Panc1 (cell line): Measurements from ENCODE around the gene ORC2. TPM values are rescaled to one million over a fixed set of nuclear protein-coding genes. Genes with fewer than 3 reads are reported as not detected.

Experiments
- ATAC-seq: fragments of 200-7000 bp; cut with Tn5 transposase; 2 replicates; pipeline ENCODE4 v1.9.1; 2020; ENCODE audit warnings: mild to moderate bottlenecking, moderate library complexity
- BruUV-seq: library from RNA; stranded (reverse); fragments of 400-500 nt; replicated peaks from 2 replicates; lab custom pipeline; 2021; lab: Mats Ljungman, UMichigan
- CTCF ChIA-PET: fragments of 300-600 bp; sonication (Branson Sonifier 250); formaldehyde crosslinking; loops from one replicate; lab custom pipeline; 2022; ENCODE audit warnings: antibody characterized with exemption; lab: Charles Lee
- POLR2A ChIA-PET: fragments of 300-600 bp; sonication (Branson Sonifier 250); formaldehyde crosslinking; loops from one replicate; lab custom pipeline; 2022; ENCODE audit warnings: antibody characterized with exemption; lab: Charles Lee
- DNase-seq: peaks from one replicate; pipeline ENCODE4 v3.0.0-alpha.2; 2010; ENCODE audit warnings: low read depth, low spot score
- H3K27ac ChIP-seq: 2 replicates; pipeline ENCODE4 v1.5.1; 2011; ENCODE audit warnings: mild to moderate bottlenecking, low read length, inconsistent platforms
- H3K27me3 ChIP-seq: fragments of 200-500 bp; sonication (Bioruptor generic); 2 replicates; pipeline ENCODE4 v1.6.0; 2014; ENCODE audit warnings: low read length, inconsistent platforms; ENCODE audit not compliant: control insufficient read depth, insufficient read depth
- H3K36me3 ChIP-seq: fragments of 200-500 bp; sonication (Bioruptor generic); 2 replicates; pipeline ENCODE4 v1.5.1; 2014; ENCODE audit warnings: inconsistent platforms, mild to moderate bottlenecking, low read length, moderate library complexity; ENCODE audit not compliant: control insufficient read depth, insufficient read depth
- H3K4me1 ChIP-seq: 2 replicates; pipeline ENCODE4 v1.5.1; 2011; ENCODE audit warnings: inconsistent platforms, mild to moderate bottlenecking, low read length, moderate library complexity; ENCODE audit not compliant: control insufficient read depth, insufficient read depth
- H3K4me3 ChIP-seq, 2 experiments: 2 replicates each; pipeline ENCODE4 v1.5.1; 2011 to 2012; ENCODE audit warnings: low read depth in 2 of 2, low read length in 2 of 2, mild to moderate bottlenecking in 2 of 2, inconsistent platforms in 1 of 2, moderate library complexity in 1 of 2
- H3K9me3 ChIP-seq: fragments of 200-500 bp; sonication (Bioruptor generic); 2 replicates; pipeline ENCODE4 v1.5.1; 2014; ENCODE audit warnings: low read depth, mild to moderate bottlenecking, inconsistent platforms, low read length, moderate library complexity; ENCODE audit not compliant: control insufficient read depth, insufficient read depth
- CTCF ChIP-seq: fragments of 450-650 bp; IDR thresholded peaks from 2 replicates; pipeline ENCODE4 v1.5.1; 2017; ENCODE audit warnings: mild to moderate bottlenecking
- POLR2AphosphoS5 ChIP-seq: IDR thresholded peaks from 2 replicates; pipeline ENCODE4 v1.6.1; 2012; ENCODE audit warnings: mild to moderate bottlenecking, low read depth, low read length, moderate library complexity
- SIN3A ChIP-seq: IDR thresholded peaks from 2 replicates; pipeline ENCODE4 v1.6.1; 2012; ENCODE audit warnings: low read depth, mild to moderate bottlenecking, low read length, moderate library complexity, borderline replicate concordance; ENCODE audit not compliant: insufficient read depth
- TCF7L2 ChIP-seq: IDR thresholded peaks from 2 replicates; pipeline ENCODE4 v1.6.1; 2011; ENCODE audit warnings: mild to moderate bottlenecking, low read depth, low read length, inconsistent platforms
- in situ Hi-C: cut with HindIII; loops from 2 replicates; pipeline ENCODE4 v1.10.0; 2016; ENCODE audit warnings: low sequenced_read_pairs, low pct_unique_long_range_greater_than_20kb
- intact Hi-C: fragments of 100-400 bp; cut with micrococcal nuclease; formaldehyde crosslinking; loops from one replicate; pipeline ENCODE4 v1.10.0; 2022; ENCODE audit not compliant: unreplicated experiment
- total RNA-seq: library from RNA; stranded (reverse); gene quantifications from one replicate; pipeline ENCODE4 v1.2.1, GENCODE V29; 2021; ENCODE audit not compliant: unreplicated experiment
- TF ChIP-seq, protein P1 (sequence below), 2 experiments: IDR thresholded peaks; 2 replicates each; pipeline ENCODE4 v1.6.1; 2011 to 2012; ENCODE audit warnings: low read depth in 2 of 2, control low read depth in 1 of 2, low read length in 1 of 2, mild to moderate bottlenecking in 1 of 2, moderate library complexity in 1 of 2; ENCODE audit not compliant: insufficient read depth in 1 of 2

Gene ORC2
- total RNA-seq, 1 experiment from 2014 or later = 41.8 TPM

- ChIA-PET POLR2A (interaction anchor here (0.5 kb wide), 1 partner anchor 67 kb away, joined by 3 read pairs; no protein-coding TSS in a partner anchor), CTCF (no interaction called here)
- intact Hi-C loops (no loop called here), in situ Hi-C loops (no loop called here)
- Histone ChIP-seq H3K36me3 (no peaks in the 10 kb centered on the region; the same call in 1 of the 2 replicates), H3K9me3 (no peaks in the 10 kb centered on the region), H3K4me1 (no peaks in the 10 kb centered on the region), H3K4me3 (no peak overlapping the region), H3K27me3 (no peaks in the 10 kb centered on the region), H3K27ac (no peak overlapping the region)
- TF ChIP-seq CTCF (no peak), POLR2AphosphoS5 (no peak), TCF7L2 (no peak), SIN3A (no peak)
- TF ChIP-seq, protein P1, sequence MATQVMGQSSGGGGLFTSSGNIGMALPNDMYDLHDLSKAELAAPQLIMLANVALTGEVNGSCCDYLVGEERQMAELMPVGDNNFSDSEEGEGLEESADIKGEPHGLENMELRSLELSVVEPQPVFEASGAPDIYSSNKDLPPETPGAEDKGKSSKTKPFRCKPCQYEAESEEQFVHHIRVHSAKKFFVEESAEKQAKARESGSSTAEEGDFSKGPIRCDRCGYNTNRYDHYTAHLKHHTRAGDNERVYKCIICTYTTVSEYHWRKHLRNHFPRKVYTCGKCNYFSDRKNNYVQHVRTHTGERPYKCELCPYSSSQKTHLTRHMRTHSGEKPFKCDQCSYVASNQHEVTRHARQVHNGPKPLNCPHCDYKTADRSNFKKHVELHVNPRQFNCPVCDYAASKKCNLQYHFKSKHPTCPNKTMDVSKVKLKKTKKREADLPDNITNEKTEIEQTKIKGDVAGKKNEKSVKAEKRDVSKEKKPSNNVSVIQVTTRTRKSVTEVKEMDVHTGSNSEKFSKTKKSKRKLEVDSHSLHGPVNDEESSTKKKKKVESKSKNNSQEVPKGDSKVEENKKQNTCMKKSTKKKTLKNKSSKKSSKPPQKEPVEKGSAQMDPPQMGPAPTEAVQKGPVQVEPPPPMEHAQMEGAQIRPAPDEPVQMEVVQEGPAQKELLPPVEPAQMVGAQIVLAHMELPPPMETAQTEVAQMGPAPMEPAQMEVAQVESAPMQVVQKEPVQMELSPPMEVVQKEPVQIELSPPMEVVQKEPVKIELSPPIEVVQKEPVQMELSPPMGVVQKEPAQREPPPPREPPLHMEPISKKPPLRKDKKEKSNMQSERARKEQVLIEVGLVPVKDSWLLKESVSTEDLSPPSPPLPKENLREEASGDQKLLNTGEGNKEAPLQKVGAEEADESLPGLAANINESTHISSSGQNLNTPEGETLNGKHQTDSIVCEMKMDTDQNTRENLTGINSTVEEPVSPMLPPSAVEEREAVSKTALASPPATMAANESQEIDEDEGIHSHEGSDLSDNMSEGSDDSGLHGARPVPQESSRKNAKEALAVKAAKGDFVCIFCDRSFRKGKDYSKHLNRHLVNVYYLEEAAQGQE (IDR thresholded peaks at IDR 0.05; ENCODE audit: insufficient read depth in 1 of 2, low read depth in 2 of 2, low read length in 1 of 2) = no peak
- ATAC-seq (no peak), DNase-seq (no peak)
- BruUV-seq = no TSS peak
Measured at GRCh38 chr2:200878289-200878880, 85.1 kb downstream of the ORC2 start.

DNA sequence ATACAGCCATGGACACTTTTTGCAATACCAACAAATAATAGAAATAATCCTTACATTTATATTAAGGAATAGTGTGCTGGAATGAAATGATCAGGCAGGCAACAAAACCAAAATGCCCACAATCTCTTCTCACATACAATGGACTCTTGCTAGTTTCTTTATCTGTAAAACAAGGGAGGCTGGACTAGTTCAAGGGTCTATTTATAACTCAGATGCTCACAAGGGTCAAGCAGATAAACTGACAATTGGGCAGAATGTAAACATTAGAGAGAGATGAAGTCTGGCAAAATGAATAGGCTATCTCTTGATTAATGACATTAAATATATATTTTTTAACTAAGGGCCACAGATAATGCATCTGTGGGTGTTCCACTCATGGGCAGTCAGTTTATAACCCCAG is 86.0 kb downstream of the ORC2 start:
- Histone ChIP-seq H3K27me3 (no peaks in the 10 kb centered on the region), H3K9me3 (no peaks in the 10 kb centered on the region), H3K27ac (no peak overlapping the region), H3K36me3 (no peaks in the 10 kb centered on the region; the same call in 1 of the 2 replicates), H3K4me1 (no peaks in the 10 kb centered on the region), H3K4me3 (no peak overlapping the region)
- no peak for DNase-seq
- POLR2A ChIA-PET = interaction anchor here (0.5 kb wide), 1 partner anchor 66 kb away, joined by 7 read pairs; no protein-coding TSS in a partner anchor
- TF ChIP-seq TCF7L2 = no peak
- no peak for TF ChIP-seq SIN3A
- TF ChIP-seq, protein P1 (IDR thresholded peaks at IDR 0.05; ENCODE audit: insufficient read depth in 1 of 2, low read depth in 2 of 2, low read length in 1 of 2) = no peak
- TF ChIP-seq CTCF = no peak
- TF ChIP-seq POLR2AphosphoS5 = no peak
- ATAC-seq = no peak
- CTCF ChIA-PET = no interaction called here
- in situ Hi-C loops = no loop called here
- intact Hi-C loops = no loop called here
- no TSS peak for BruUV-seq
